ENCODE results near the gene EVA1A.

GRCh38 chr2:75516378-75517360 is 44.1 kb downstream of the EVA1A start:
- TF ChIP-seq POLR2AphosphoS5 (IDR thresholded peaks at IDR 0.05) (no peak), POLR2A (IDR thresholded peaks at IDR 0.05) (no peak)
- TF ChIP-seq, protein P1, sequence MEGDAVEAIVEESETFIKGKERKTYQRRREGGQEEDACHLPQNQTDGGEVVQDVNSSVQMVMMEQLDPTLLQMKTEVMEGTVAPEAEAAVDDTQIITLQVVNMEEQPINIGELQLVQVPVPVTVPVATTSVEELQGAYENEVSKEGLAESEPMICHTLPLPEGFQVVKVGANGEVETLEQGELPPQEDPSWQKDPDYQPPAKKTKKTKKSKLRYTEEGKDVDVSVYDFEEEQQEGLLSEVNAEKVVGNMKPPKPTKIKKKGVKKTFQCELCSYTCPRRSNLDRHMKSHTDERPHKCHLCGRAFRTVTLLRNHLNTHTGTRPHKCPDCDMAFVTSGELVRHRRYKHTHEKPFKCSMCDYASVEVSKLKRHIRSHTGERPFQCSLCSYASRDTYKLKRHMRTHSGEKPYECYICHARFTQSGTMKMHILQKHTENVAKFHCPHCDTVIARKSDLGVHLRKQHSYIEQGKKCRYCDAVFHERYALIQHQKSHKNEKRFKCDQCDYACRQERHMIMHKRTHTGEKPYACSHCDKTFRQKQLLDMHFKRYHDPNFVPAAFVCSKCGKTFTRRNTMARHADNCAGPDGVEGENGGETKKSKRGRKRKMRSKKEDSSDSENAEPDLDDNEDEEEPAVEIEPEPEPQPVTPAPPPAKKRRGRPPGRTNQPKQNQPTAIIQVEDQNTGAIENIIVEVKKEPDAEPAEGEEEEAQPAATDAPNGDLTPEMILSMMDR (IDR thresholded peaks at IDR 0.05) = no peak

All from stomach (tissue), 4 donors.